Amniotic stem cell (primary cell): ENCODE data around the gene PLCB2.

Experiments
- DNase-seq: peaks from one replicate; lab custom pipeline; 2025; lab: John Stamatoyannopoulos, UW

Gene PLCB2, protein sequence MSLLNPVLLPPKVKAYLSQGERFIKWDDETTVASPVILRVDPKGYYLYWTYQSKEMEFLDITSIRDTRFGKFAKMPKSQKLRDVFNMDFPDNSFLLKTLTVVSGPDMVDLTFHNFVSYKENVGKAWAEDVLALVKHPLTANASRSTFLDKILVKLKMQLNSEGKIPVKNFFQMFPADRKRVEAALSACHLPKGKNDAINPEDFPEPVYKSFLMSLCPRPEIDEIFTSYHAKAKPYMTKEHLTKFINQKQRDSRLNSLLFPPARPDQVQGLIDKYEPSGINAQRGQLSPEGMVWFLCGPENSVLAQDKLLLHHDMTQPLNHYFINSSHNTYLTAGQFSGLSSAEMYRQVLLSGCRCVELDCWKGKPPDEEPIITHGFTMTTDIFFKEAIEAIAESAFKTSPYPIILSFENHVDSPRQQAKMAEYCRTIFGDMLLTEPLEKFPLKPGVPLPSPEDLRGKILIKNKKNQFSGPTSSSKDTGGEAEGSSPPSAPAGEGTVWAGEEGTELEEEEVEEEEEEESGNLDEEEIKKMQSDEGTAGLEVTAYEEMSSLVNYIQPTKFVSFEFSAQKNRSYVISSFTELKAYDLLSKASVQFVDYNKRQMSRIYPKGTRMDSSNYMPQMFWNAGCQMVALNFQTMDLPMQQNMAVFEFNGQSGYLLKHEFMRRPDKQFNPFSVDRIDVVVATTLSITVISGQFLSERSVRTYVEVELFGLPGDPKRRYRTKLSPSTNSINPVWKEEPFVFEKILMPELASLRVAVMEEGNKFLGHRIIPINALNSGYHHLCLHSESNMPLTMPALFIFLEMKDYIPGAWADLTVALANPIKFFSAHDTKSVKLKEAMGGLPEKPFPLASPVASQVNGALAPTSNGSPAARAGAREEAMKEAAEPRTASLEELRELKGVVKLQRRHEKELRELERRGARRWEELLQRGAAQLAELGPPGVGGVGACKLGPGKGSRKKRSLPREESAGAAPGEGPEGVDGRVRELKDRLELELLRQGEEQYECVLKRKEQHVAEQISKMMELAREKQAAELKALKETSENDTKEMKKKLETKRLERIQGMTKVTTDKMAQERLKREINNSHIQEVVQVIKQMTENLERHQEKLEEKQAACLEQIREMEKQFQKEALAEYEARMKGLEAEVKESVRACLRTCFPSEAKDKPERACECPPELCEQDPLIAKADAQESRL

DNA sequence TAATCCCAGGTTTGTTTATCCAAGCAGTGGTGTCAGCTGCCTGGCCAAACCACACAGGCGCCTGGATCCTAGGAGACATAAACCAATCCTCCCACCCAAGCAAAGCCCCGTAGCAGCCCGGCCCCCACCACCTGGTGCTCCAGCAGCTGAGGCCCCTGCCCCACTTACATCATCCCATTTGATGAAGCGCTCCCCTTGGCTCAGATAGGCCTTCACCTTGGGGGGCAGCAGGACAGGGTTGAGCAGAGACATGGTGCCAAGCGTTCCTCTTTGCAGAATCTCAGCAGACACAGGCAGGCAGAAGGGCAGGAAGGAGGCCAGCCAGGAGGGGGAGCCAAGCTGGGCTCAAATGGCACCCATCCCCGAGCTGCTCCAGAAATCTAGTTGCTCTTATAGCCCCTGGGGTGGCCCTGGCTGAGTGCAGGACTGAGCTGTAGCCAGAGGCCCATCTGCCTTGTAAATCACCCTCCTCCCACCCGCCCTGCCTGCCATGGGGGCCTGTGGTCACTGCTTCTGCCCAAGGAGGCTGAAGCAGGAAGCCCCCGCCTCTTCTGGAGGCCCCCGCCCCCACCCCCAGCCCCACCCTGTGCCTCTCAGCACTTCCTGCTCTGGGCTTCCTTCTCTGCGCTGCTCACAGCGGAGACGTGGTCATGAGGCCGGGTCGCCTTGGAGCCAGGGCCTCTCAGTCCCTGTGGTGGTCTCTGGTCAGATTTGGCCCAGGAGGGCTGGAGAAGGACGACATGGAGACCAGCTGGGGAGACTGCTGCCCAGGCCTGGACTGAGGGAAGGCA, at the start of gene PLCB2:
Gene PLCB2, minus strand, starts transcription at position 515 of the 791 bp plus-strand sequence. Its CDS starts 263 bp downstream, at position 252.
- no peak for DNase-seq

DNA sequence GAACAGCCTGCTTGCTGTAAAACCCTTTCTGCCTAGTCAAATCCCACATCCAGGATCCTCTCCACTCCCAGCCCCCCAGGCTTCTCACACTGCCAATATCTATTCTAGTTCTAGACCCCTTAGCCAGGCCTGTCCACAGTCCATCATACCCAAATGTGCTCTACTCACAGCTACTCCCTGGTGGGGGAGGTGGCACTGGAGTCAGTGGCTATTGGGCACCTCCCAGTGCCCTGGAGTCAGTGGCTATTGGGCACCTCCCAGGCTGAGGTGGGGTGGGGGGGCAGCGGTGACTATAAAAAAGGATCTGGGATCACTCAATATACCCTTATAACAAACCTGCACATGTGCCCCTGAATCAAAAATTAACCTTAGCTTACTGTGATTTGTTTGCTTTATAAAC, 49.5 kb upstream of the PLCB2 start:
- DNase-seq: no peak

DNA sequence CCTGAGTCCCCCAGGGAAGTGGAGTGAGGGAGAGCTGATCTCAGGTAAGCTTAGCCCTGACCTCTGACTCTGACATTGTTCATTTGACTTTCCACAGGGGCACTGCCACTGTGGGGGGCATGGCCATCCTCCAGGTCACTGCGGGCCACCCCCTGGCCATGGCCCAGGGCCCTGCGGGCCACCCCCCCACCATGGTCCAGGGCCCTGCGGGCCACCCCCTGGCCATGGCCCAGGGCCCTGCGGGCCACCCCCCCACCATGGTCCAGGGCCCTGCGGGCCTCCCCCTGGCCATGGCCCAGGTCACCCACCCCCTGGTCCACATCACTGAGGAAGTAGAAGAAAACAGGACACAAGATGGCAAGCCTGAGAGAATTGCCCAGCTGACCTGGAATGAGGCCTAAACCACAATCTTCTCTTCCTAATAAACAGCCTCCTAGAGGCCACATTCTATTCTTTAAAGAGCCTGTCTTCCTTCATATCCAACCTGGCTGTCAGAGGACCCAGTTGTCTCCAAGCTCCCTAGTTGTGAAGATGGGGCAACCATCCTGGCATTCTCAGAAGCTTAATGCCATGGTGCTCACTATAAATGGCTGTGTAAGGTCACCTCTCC, 48.3 kb upstream of the PLCB2 start:
- DNase-seq: no peak

DNA sequence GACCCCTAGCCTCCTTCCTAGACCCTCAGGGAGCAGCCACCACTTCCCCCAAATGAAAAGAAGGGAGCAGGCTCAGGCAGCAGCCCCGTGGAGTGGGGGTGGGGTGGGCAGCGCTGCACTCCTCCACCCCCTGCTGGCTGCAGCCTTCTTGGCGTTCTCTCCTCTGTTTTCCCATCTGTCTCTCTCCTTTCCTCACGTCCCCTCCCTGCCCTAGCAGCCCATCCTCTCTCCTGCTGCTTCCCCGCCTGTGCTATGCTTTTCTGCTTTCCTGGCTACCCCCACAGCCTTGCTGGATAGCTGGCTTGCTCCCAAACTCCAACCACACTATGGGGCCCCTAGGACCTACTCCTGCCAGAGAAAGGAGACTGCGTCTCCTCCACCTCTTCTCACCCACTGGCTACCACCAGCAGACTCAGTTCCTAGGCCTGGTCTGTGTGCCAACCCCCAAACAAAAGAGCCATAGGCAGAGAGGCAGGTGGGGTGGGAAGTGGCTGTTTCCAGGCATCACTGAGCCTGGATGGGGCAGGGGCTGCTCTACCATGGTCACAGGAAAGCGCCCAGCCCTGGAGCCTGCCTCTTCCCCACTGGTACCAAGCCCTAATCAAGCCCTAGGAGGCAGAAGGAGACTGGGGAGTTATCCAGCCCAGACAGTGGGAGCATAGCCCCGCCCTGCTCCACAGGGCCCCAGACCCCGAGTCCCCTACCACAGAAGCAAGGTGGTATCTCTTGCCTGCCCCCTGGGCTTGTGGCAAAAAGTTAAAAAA, 46.9 kb upstream of the PLCB2 start:
- no peak for DNase-seq

DNA sequence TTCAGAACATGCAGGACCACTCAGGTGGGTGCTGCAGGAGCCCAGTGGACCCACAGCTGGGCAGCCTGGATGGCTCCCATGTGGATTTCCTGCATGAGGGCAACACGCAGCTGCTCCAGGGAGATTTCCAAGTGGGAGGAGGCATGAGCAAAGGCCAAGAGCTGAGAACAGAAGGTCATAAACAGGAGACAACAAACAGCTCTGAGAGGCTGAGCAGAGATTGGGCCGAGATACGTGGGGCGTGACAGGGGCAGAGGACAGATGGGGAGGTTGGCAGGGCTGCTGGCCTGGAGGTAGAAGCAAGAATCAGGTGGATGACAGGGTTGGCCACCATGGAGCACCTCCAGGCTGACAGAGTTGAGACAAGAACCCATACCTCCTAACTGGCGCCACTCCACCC, 46.0 kb upstream of the PLCB2 start:
- DNase-seq: no peak

DNA sequence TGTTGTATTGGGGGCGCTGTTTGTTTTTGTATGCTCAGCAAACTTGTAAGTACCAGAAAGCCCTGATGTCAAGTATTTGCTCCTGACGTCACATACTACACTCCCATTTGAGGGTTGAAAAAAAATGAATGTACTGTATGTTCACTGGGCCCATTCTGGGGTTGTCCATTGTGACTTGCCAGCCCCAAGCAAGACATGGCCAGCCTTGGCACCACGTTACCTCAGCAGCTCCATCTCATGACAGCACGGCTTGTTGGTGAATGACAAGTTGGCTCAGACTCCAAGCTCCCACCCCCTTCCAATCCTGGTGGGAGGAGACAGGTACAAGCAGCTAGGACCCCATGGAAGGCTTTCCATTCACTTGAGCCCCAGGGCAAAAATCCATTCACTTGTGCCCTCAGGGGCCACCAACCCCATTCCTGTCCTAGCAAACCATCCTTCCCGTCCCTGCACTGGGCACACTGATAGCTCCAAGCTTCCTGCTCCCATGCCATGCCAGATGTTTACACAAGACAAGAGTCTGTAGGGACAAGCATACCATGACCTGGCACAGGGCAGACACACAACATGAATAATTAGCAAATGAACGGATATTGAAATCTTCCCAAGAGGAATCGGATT, 44.7 kb upstream of the PLCB2 start:
- no peak for DNase-seq

DNA sequence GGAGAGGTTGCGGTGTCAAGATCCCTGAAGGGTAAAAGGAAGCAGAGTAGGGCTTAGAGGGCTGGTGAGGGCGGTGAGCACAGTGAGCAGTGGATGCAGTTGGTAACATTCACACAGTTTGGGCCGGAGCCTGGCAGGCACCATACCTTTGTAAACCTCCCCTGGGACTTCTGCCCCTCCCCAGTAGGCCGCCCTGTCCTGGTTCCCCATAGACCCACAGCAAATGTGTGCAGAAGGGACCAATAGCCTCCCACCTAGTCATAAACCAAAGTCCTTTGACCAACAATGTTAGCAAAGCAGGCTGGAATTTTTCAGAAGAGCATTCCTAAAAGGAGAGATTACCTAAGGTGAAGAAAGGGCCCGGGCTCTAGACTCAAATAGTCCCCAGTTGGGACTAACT, 41.4 kb upstream of the PLCB2 start:
- DNase-seq: no peak

DNA sequence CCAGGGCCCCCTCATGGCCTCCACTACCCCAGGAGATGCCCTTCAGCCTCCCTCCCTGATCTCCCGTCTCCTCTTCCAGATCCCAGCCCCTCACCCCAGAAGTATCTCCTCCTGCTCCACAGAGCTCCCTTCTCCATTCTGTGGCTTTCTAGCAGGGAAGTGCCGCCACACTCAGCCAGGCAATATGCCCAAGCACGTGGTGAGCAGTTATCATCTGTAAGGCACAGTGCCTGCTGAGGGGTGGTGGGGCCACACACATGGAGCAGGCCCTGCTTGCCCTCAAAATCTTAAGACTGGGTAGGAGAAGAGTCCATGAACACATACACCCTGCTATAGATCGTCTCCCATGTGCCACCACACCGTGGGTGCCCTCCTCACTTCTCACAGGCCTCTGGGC, 40.7 kb upstream of the PLCB2 start:
- DNase-seq: no peak

DNA sequence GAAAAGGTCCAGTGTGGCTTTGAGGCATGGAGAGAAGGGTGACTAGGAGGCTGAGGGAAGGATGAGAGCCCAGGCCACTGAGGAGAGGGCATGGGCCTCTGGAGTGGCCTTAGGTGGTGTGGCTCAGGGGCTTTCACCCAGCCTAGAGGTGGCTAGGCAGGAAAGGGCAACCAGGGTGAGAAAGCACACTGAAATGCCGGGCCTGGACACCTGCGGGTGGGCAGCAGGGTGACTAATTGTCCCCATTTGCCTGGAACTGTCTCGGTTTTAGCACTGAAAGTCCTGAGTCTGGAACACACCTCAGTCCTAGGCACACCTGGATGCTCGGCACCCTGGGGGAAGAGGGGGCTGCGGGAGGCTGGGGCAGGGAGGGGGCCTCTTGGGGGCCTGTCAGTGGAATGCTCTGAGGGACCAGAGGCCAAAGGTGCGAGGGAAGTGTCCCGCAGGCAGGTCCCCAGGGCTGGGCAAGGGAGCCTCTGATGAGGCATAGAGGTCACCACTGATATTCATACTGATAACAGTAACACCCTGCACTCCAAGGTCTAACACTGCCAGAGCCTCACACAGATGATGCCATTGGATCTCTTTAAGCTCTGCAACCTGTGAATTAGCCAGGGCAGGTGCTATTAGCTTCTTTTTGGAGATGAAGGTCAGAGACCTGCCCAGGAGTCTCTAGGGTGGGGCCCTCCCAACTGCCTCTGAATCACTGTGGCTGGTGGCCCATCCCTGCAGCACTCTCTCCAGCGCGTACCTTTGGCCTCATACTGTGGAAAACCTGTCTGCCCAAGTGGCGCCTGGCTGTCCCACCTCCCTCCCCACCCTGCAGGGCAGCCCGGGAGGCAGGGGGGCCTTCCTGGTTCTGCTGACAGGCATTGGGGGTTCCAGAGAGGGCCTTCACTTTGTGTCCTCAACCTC, 40.1 kb upstream of the PLCB2 start:
- no peak for DNase-seq

DNA sequence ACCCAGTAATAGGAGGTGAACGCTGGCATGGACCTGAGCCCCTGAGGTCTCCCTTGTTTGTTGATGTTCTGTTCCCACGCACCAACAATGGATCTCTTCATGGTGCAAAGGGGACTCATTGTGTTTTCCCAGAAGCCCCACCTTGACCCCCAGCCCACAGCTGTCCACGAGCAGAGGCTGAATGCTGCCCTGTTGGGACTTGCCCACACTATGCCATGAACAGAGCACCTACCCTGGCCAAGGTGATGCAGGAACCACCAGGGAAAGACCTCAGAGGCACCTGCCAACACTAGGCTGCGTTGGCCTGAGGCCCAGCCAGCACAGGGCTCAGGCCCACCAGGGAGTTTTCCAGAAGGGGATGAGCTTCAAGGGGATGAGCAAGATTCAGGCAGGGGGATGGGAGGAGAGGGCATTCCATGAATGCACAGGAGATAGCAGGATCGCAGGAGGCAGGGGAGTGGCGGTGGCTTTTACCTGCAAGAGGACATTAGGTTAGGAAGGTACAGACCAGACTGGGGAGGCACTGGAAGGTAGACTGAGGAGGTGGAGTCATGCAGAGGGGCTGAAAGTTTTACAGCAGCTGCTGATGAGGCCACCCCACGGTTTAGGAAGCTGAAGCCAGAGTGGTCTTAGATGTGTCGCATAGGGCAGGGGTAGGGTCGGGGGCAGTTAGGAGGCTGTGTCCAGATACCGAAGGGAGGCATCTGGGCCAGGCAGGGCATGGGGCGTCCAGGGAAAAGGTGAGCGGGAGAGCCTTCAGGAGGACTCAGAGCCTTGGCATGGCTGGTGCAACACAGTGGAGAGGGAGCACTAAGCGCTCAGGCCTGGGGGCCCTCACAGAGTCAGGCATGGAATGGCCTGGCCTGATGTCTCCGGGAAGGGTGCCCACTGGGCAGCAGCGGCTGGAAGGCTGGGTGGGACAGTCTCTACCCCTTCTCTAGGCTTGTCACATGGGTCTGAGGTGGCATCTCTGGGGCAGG, 39.1 kb upstream of the PLCB2 start:
- no peak for DNase-seq

DNA sequence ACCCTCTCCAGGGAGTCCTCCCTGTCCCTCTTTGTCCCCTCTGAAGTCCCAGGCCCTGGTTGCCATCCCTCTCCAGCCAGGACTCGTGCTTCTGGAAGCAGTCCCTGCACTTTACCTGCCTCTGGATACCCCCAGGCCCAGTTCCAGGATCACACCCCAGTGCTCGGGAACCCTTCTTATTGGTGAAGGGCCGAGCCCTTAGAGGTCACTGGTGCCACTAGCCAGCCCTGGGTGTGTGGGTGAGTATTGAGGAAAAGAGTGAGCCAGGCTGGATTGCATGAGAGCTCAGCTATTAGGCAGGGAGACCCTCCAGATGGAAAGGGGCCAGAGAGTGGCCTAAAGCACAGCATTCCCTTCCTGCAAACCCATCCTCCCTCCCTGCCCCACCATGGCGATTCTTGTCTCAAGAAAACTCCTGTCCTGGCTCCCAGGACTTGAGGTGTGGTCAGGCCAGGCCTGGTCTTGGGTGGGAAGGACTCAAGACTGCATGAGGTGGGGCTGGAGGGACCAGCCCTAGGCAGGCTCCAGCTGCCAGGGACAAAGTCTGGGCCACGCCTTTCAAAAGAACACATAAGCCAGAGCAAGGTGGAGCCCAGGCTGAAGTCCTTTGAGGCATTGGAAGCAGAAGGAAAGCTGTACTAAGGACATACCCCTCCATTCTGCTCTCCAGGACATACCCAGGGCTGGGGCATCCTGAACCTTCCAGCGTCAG, 38.3 kb upstream of the PLCB2 start:
- no peak for DNase-seq

DNA sequence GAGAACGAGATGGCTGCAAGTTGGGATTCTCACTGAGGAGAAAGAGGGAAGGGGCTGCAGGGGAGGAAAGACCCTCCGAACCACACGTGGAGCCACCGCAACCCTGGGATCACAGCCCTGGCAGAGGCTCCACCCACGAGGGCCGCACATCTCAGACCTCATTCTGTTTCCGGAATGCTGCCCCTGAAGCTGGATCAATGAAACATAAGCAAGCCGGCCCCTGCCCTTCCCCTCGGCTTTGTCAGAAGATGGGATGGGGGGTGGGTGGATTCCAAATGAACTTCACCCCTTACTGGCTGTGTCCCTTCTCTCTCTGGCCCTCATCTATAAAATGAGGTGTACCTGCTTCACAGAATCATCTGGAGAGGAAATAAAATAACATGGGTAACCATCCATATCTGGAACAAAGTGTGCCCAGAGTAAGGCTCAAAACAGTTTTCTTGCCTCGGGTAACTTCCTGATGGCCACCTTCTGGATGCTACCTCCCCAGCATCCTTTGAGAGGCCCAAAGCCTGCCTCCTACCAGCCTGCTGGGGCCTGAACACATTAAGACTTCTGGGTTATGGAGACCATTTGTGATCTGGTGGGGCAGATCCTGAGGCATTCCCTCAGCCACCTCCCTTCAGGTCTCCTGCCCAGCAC, 37.6 kb upstream of the PLCB2 start:
- no peak for DNase-seq

DNA sequence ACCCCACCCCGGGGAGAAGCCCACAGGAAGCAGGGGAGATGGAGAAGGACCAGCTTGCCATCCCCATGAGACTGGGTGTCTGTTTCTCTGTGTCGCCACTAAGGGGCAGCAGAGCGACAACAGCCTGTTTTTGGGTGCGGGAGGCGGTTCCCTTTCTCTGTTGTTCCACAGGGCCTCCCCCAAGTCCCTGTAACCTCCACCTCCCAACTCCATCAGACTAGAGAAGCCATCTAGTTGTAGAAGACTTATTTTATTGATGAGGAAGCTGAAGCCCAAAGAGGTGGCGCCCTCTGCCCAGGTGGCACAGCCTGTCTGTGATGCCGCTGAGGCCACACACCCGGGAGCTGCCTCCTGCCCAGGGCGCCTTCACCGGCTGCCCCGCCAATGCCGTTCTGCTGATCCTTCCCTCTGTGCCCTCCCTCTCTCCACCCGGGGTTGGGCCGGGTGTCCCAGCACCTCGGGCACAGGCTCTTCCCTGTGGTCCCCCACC, 36.9 kb upstream of the PLCB2 start:
- DNase-seq: peak; percentile 40

DNA sequence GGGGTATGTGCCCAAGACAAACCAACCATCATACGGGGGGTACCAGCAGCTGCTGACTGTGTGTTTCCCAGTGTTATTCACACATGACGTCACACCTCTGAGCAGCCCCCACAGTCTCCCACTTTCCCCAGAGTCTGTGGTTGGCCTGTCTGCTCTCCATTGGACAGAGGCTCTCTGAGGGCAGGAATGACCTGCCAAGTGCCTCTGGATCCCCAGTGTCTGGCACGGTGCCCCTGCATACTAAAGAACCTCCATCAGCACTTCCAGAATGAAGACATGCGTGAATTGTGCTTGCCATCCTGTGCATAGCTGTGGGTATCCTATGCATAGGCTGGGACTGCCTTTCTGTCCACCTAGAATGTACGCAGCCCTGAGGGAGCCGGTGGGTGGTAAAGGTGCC, 36.5 kb upstream of the PLCB2 start:
- no peak for DNase-seq

DNA sequence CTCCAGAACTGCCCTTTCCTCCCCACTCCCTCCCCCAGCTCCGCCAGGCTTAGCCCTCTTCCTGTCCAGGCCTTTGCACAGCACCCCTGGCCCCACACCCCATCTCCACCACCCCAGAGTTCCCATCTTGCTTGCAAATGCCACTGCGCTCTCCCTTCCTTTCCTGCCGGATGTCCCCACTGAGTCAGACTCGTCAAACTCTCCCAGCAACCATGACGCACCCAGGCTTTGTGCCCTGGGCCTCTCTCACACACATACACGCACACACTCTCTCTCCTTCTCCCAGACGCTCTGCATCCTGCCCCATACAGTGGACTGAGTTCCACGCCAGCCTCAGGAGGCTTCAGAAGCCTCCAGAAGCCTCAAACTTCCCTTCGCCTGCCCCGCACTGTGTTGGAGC, 35.8 kb upstream of the PLCB2 start:
- peak; percentile 94 for DNase-seq
